Spleen (tissue), 3 donors: ENCODE measurements around the gene DNAH11.

Experiments used
- POLR2A ChIP-seq, 3 donors: fragments of 450-650 bp; IDR thresholded peaks; one replicate each; pipeline ENCODE4 v1.5.1; 2017; ENCODE audit warnings: antibody characterized with exemption in 3 of 3, mild to moderate bottlenecking in 1 of 3
- POLR2AphosphoS5 ChIP-seq, 3 donors: sonication (generic); formaldehyde crosslinking; IDR thresholded peaks; one replicate each; pipeline ENCODE4 v1.5.1; 2017; ENCODE audit warnings: antibody characterized with exemption in 3 of 3

DNA sequence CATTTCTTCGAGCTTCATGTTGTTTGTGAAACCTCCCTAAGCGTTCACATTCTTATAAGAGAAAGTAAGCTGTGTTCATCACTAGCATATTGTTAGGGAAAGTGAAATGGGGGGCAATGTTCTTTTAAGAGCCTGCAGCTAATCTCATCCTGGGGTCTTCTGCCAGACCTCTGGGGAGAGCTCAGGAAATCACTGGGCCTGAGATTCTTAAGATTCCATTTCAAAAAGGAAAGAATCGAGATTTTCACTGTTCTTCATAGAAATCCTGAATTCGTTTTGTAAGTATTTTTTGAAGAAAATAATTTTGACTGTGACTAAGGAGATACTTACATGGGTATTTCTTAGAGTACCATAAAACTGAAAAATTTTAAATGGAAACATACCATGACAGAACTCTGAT lies 242.2 kb downstream of the DNAH11 start:
- TF ChIP-seq POLR2A (IDR thresholded peaks at IDR 0.05) = no peak
- TF ChIP-seq POLR2AphosphoS5 (IDR thresholded peaks at IDR 0.05) = no peak
